ENCODE results near the gene FTO.

FTO gene

GRCh38 chr16:53991754-53992378 is 287.9 kb downstream of the FTO start:
- H3K4me3 ChIP-seq (ENCODE audit: low read depth in 1 of 2, low read length in 1 of 2): no peak overlapping the region
- TF ChIP-seq, protein P1, sequence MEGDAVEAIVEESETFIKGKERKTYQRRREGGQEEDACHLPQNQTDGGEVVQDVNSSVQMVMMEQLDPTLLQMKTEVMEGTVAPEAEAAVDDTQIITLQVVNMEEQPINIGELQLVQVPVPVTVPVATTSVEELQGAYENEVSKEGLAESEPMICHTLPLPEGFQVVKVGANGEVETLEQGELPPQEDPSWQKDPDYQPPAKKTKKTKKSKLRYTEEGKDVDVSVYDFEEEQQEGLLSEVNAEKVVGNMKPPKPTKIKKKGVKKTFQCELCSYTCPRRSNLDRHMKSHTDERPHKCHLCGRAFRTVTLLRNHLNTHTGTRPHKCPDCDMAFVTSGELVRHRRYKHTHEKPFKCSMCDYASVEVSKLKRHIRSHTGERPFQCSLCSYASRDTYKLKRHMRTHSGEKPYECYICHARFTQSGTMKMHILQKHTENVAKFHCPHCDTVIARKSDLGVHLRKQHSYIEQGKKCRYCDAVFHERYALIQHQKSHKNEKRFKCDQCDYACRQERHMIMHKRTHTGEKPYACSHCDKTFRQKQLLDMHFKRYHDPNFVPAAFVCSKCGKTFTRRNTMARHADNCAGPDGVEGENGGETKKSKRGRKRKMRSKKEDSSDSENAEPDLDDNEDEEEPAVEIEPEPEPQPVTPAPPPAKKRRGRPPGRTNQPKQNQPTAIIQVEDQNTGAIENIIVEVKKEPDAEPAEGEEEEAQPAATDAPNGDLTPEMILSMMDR (IDR thresholded peaks at IDR 0.05): no peak
- H3K4me1 ChIP-seq (ENCODE audit: control insufficient read depth in 1 of 2, insufficient read depth in 1 of 2, low read depth in 1 of 2, low read length in 1 of 2): peaks cover 0 to 7% of the 10 kb centered on the region in 2 experiments
- no peaks in the 10 kb centered on the region for H3K9me3 ChIP-seq
- no peaks in the 10 kb centered on the region for H3K36me3 ChIP-seq
- no peak overlapping the region for H3K27ac ChIP-seq
- no peaks in the 10 kb centered on the region for H3K27me3 ChIP-seq

- H3K9me3 ChIP-seq: no peaks in the 10 kb centered on the region
- TF ChIP-seq, protein P1 (IDR thresholded peaks at IDR 0.05): no peak
Measured at GRCh38 chr16:53995378-53995777, 291.4 kb downstream of the FTO start.

DNA sequence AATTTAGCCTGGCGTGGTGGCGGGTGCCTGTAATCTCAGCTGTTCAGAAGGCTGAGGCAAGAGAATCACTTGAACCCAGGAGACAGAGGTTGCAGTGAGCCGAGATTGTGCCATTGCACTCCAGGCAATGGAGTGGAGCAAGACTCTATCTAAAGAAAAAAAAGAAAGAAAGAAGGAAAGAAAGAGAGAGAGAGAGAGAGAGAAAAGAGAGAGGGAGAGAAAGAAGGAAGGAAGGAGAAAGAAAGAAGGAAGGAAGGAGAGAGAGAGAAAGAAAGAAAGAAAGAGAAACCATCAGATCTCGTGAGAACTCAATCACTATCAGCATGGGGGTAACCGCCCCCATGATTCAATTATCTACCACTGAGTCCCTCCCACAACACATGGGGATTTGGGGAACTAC is 293.0 kb downstream of the FTO start:
- no peak overlapping the region for H3K4me3 ChIP-seq (ENCODE audit: low read depth in 1 of 2, low read length in 1 of 2)
- TF ChIP-seq, protein P1 (IDR thresholded peaks at IDR 0.05): no peak
- peaks cover 0 to 4% of the 10 kb centered on the region in 2 experiments for H3K4me1 ChIP-seq (ENCODE audit: control insufficient read depth in 1 of 2, insufficient read depth in 1 of 2, low read depth in 1 of 2, low read length in 1 of 2)

More at GRCh38 chr16:53995378-53995777, 291.4 kb downstream of the FTO start:
- no peak overlapping the region for H3K27ac ChIP-seq
- H3K36me3 ChIP-seq: no peaks in the 10 kb centered on the region
- no peaks in the 10 kb centered on the region for H3K27me3 ChIP-seq
- peaks cover 0 to 7% of the 10 kb centered on the region in 2 experiments for H3K4me1 ChIP-seq (ENCODE audit: control insufficient read depth in 1 of 2, insufficient read depth in 1 of 2, low read depth in 1 of 2, low read length in 1 of 2)
- H3K4me3 ChIP-seq (ENCODE audit: low read depth in 1 of 2, low read length in 1 of 2): no peak overlapping the region

GRCh38 chr16:53998024-53998810 is 294.3 kb downstream of the FTO start:
- TF ChIP-seq, protein P1 (IDR thresholded peaks at IDR 0.05): no peak
- no peaks in the 10 kb centered on the region for H3K9me3 ChIP-seq
- no peaks in the 10 kb centered on the region for H3K4me1 ChIP-seq (ENCODE audit: control insufficient read depth in 1 of 2, insufficient read depth in 1 of 2, low read depth in 1 of 2, low read length in 1 of 2)
- no peak overlapping the region for H3K27ac ChIP-seq
- H3K27me3 ChIP-seq: no peaks in the 10 kb centered on the region
- H3K36me3 ChIP-seq: no peaks in the 10 kb centered on the region
- H3K4me3 ChIP-seq (ENCODE audit: low read depth in 1 of 2, low read length in 1 of 2): no peak overlapping the region

More for the DNA sequence above, 293.0 kb downstream of the FTO start:
- H3K9me3 ChIP-seq: no peaks in the 10 kb centered on the region
- H3K36me3 ChIP-seq: no peaks in the 10 kb centered on the region
- H3K27ac ChIP-seq: no peak overlapping the region
- no peaks in the 10 kb centered on the region for H3K27me3 ChIP-seq

GRCh38 chr16:53998966-53999522 is 295.1 kb downstream of the FTO start:
- H3K27me3 ChIP-seq: no peaks in the 10 kb centered on the region
- H3K4me1 ChIP-seq (ENCODE audit: control insufficient read depth in 1 of 2, insufficient read depth in 1 of 2, low read depth in 1 of 2, low read length in 1 of 2): no peaks in the 10 kb centered on the region
- H3K27ac ChIP-seq: no peak overlapping the region
- H3K4me3 ChIP-seq (ENCODE audit: low read depth in 1 of 2, low read length in 1 of 2): no peak overlapping the region
- TF ChIP-seq, protein P1 (IDR thresholded peaks at IDR 0.05): no peak
- no peaks in the 10 kb centered on the region for H3K36me3 ChIP-seq
- no peaks in the 10 kb centered on the region for H3K9me3 ChIP-seq

Data from neutrophil (primary cell).